MCF 10A (cell line): ENCODE results near the gene C8G. TPM values are rescaled to one million over a fixed set of nuclear protein-coding genes. Genes with fewer than 3 reads are reported as not detected.

Experiments
- BruUV-seq: library from RNA; stranded (reverse); fragments of 400-500 nt; replicated peaks from 2 replicates; lab custom pipeline; 2021; lab: Mats Ljungman, UMichigan
- CTCF ChIA-PET: fragments of 300-600 bp; sonication (Branson Sonifier 250); formaldehyde crosslinking; extraction: SDS; loops from one replicate; lab custom pipeline; 2021; ENCODE audit warnings: antibody characterized with exemption, inconsistent platforms; lab: Yijun Ruan, JAX
- POLR2A ChIA-PET: fragments of 300-600, 350-650 bp; sonication (Branson Sonifier 250); formaldehyde crosslinking; extraction: SDS; loops from one replicate; lab custom pipeline; 2020; ENCODE audit warnings: antibody characterized with exemption, inconsistent platforms; lab: Yijun Ruan, JAX
- DNase-seq: peaks from one replicate; pipeline ENCODE4 v3.0.0-alpha.2; 2018; ENCODE audit not compliant: unreplicated experiment
- H3K27ac Mint-ChIP-seq: one replicate; pipeline ENCODE4 v1.8.0; 2022; ENCODE audit warnings: mild to moderate bottlenecking, low read depth, mixed read lengths; ENCODE audit not compliant: unreplicated experiment
- H3K27me3 Mint-ChIP-seq: one replicate; pipeline ENCODE4 v1.8.0; 2022; ENCODE audit warnings: mixed read lengths; ENCODE audit not compliant: insufficient read depth, unreplicated experiment
- H3K36me3 Mint-ChIP-seq: one replicate; pipeline ENCODE4 v1.8.0; 2022; ENCODE audit warnings: mild to moderate bottlenecking, moderate library complexity, mixed read lengths; ENCODE audit not compliant: insufficient read depth, unreplicated experiment
- H3K4me1 Mint-ChIP-seq: one replicate; pipeline ENCODE4 v1.8.0; 2022; ENCODE audit warnings: mixed read lengths; ENCODE audit not compliant: insufficient read depth, unreplicated experiment
- H3K4me3 Mint-ChIP-seq: one replicate; pipeline ENCODE4 v1.8.0; 2022; ENCODE audit warnings: mild to moderate bottlenecking, moderate library complexity, mixed read lengths; ENCODE audit not compliant: unreplicated experiment
- H3K9me3 Mint-ChIP-seq: one replicate; pipeline ENCODE4 v1.8.0; 2022; ENCODE audit warnings: mixed read lengths; ENCODE audit not compliant: unreplicated experiment
- intact Hi-C: fragments of 100-400 bp; cut with micrococcal nuclease; formaldehyde crosslinking; loops from 2 replicates; pipeline ENCODE4 v1.14.1; 2022
- total RNA-seq: library from RNA; stranded (reverse); gene quantifications from 2 replicates; pipeline ENCODE4 v1.2.3, GENCODE V29; 2022
- TF ChIP-seq, protein P1 (sequence below): fragments of 200-600 bp; IDR thresholded peaks from one replicate; pipeline ENCODE4 v1.8.0; 2022; ENCODE audit warnings: antibody characterized with exemption, mild to moderate bottlenecking; ENCODE audit not compliant: unreplicated experiment

C8G gene
- total RNA-seq, 1 experiment from 2014 or later: 1.0 TPM

GRCh38 chr9:136961279-136962065, 16.4 kb downstream of the C8G start:
- H3K4me3 Mint-ChIP-seq: no peak overlapping the region

DNA sequence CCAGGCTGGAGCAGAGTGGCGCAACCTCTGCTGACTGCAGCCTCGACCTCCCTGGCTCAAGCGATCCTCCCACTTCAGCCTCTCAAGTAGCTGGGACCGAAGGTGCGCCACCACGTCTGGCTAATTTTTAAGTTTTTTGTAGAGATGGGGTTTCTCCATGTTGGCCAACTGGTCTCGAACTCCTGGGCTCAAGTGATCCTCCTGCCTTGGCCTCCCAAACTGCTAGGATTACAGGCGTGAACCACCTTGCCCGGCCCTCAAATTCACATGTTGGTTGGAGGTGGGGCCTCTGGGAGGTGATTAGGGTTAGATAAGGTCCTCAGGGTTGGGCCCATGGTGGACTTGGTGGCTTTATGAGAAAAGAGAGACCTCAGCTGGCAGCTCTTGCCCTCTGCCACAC, 17.1 kb downstream of the C8G start:
- intact Hi-C loops: no loop called here
- peaks cover 10% of the 10 kb centered on the region for H3K4me1 Mint-ChIP-seq
- CTCF ChIA-PET: interaction anchor here (0.9 to 1.5 kb wide), 2 partner anchors 9 to 731 kb away, joined by 3 read pairs; no protein-coding TSS in a partner anchor

More at GRCh38 chr9:136961279-136962065, 16.4 kb downstream of the C8G start:
- peaks cover 6% of the 10 kb centered on the region for H3K9me3 Mint-ChIP-seq
- H3K27ac Mint-ChIP-seq: no peak overlapping the region
- POLR2A ChIA-PET: no interaction called here
- CTCF ChIA-PET: interaction anchor here (0.6 to 1.5 kb wide), 2 partner anchors 8 to 28 kb away, joined by 3 read pairs; no protein-coding TSS in a partner anchor
- intact Hi-C loops: no loop called here
- H3K4me1 Mint-ChIP-seq: peaks cover 10% of the 10 kb centered on the region
- no peak for DNase-seq
- TF ChIP-seq, protein P1, sequence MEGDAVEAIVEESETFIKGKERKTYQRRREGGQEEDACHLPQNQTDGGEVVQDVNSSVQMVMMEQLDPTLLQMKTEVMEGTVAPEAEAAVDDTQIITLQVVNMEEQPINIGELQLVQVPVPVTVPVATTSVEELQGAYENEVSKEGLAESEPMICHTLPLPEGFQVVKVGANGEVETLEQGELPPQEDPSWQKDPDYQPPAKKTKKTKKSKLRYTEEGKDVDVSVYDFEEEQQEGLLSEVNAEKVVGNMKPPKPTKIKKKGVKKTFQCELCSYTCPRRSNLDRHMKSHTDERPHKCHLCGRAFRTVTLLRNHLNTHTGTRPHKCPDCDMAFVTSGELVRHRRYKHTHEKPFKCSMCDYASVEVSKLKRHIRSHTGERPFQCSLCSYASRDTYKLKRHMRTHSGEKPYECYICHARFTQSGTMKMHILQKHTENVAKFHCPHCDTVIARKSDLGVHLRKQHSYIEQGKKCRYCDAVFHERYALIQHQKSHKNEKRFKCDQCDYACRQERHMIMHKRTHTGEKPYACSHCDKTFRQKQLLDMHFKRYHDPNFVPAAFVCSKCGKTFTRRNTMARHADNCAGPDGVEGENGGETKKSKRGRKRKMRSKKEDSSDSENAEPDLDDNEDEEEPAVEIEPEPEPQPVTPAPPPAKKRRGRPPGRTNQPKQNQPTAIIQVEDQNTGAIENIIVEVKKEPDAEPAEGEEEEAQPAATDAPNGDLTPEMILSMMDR: no peak
- peaks cover 7% of the 10 kb centered on the region for H3K36me3 Mint-ChIP-seq
- BruUV-seq: no TSS peak
- H3K27me3 Mint-ChIP-seq: no peaks in the 10 kb centered on the region

GRCh38 chr9:136962701-136963248, 17.7 kb downstream of the C8G start:
- no peaks in the 10 kb centered on the region for H3K27me3 Mint-ChIP-seq
- peaks cover 10% of the 10 kb centered on the region for H3K4me1 Mint-ChIP-seq
- H3K36me3 Mint-ChIP-seq: peaks cover 7% of the 10 kb centered on the region
- no peaks in the 10 kb centered on the region for H3K9me3 Mint-ChIP-seq
- CTCF ChIA-PET: interaction anchor here (0.9 to 1.5 kb wide), 2 partner anchors 10 to 730 kb away, joined by 3 read pairs; no protein-coding TSS in a partner anchor
- BruUV-seq: no TSS peak
- no peak for DNase-seq
- POLR2A ChIA-PET: no interaction called here
- intact Hi-C loops: no loop called here
- no peak overlapping the region for H3K27ac Mint-ChIP-seq
- no peak overlapping the region for H3K4me3 Mint-ChIP-seq
- TF ChIP-seq, protein P1: no peak

More for the DNA sequence above, 17.1 kb downstream of the C8G start:
- Mint-ChIP-seq H3K27ac (no peak overlapping the region), H3K4me3 (no peak overlapping the region), H3K9me3 (no peaks in the 10 kb centered on the region), H3K27me3 (no peaks in the 10 kb centered on the region), H3K36me3 (peaks cover 7% of the 10 kb centered on the region)
- no peak for DNase-seq
- POLR2A ChIA-PET: no interaction called here
- TF ChIP-seq, protein P1: no peak
- BruUV-seq: no TSS peak

DNA sequence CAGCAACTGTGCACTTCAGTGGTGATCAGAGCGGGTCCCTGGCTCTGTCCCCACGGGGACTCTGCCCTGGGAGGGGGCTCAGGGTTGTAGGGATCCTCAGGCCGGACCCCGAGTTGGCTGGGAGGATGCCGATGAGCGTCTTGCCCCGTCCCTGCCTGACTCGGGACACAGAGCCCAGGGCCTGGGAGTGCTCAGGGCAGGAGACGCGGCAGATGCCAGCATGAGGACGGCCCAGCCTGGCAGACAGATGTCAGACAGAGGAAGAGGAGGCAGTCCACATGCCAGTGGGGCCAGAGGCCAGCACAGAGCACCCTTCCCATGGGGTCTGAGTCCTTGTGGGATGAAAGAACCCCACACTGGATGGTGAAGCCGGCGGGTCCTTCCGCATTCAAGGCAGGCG, 18.3 kb downstream of the C8G start:
- DNase-seq: no peak
- POLR2A ChIA-PET: no interaction called here
- Mint-ChIP-seq H3K9me3 (no peaks in the 10 kb centered on the region), H3K4me1 (peaks cover 10% of the 10 kb centered on the region), H3K36me3 (peaks cover 7% of the 10 kb centered on the region), H3K27me3 (no peaks in the 10 kb centered on the region), H3K4me3 (no peak overlapping the region), H3K27ac (no peak overlapping the region)
- intact Hi-C loops: no loop called here
- TF ChIP-seq, protein P1: no peak
- BruUV-seq: no TSS peak
- CTCF ChIA-PET: no interaction called here
